GM23338 (cell line): ENCODE measurements around the gene LPAR4. TPM values are rescaled to one million over a fixed set of nuclear protein-coding genes. Genes with fewer than 3 reads are reported as not detected.

Source experiments
- ATAC-seq: fragments of 200-7000 bp; cut with Tn5 transposase; 3 replicates; pipeline ENCODE4 v1.9.1; 2020
- DNase-seq: peaks from one replicate; pipeline ENCODE4 v3.0.0-alpha.2; 2015; ENCODE audit warnings: low spot score
- H2AFZ ChIP-seq: fragments of 200-600 bp; sonication (generic); 2 replicates; pipeline ENCODE4 v1.8.0; 2016; ENCODE audit warnings: antibody characterized with exemption, mild to moderate bottlenecking, moderate library complexity
- H3F3A ChIP-seq: fragments of 200-600 bp; sonication (generic); replicated peaks from 2 replicates; pipeline ENCODE4 v1.8.0; 2017; ENCODE audit warnings: antibody characterized with exemption, mixed run types, low read depth
- H3K27ac ChIP-seq: fragments of 200-600 bp; sonication (generic); 2 replicates; pipeline ENCODE4 v1.6.1; 2016; ENCODE audit warnings: low read depth
- H3K27me3 ChIP-seq: fragments of 200-600 bp; sonication (generic); 2 replicates; pipeline ENCODE4 v1.8.0; 2016; ENCODE audit warnings: mild to moderate bottlenecking, mixed run types, moderate library complexity; ENCODE audit not compliant: insufficient read depth
- H3K36me3 ChIP-seq: fragments of 200-600 bp; sonication (generic); 2 replicates; pipeline ENCODE4 v1.8.0; 2016; ENCODE audit warnings: mild to moderate bottlenecking; ENCODE audit not compliant: insufficient read depth
- H3K4me1 ChIP-seq: fragments of 200-600 bp; sonication (generic); 2 replicates; pipeline ENCODE4 v1.8.0; 2016; ENCODE audit warnings: mild to moderate bottlenecking, moderate library complexity; ENCODE audit not compliant: insufficient read depth
- H3K4me2 ChIP-seq: fragments of 200-600 bp; sonication (generic); 2 replicates; pipeline ENCODE4 v1.7.1; 2017; ENCODE audit warnings: mixed run types
- H3K4me3 ChIP-seq: fragments of 200-600 bp; sonication (generic); 2 replicates; pipeline ENCODE4 v1.6.1; 2016; ENCODE audit warnings: mixed run types
- H3K79me2 ChIP-seq: fragments of 200-600 bp; sonication (generic); replicated peaks from 2 replicates; pipeline ENCODE4 v1.8.0; 2017; ENCODE audit warnings: mild to moderate bottlenecking; ENCODE audit not compliant: insufficient read depth
- H3K9me2 ChIP-seq: fragments of 200-600 bp; sonication (generic); 2 replicates; pipeline ENCODE4 v1.8.0; 2017; ENCODE audit not compliant: insufficient read depth
- H4K20me1 ChIP-seq: fragments of 200-600 bp; sonication (generic); replicated peaks from 2 replicates; pipeline ENCODE4 v1.8.0; 2017; ENCODE audit warnings: mild to moderate bottlenecking; ENCODE audit not compliant: insufficient read depth
- H3K27ac Mint-ChIP-seq: 2 replicates; pipeline ENCODE4 v1.8.0; 2020; ENCODE audit warnings: inconsistent platforms, mild to moderate bottlenecking, moderate library complexity, mixed read lengths
- H3K27me3 Mint-ChIP-seq: 3 replicates; pipeline ENCODE4 v1.8.0; 2022; ENCODE audit warnings: low read depth, mild to moderate bottlenecking, moderate library complexity, mixed read lengths, inconsistent platforms; ENCODE audit not compliant: insufficient read depth, poor library complexity
- H3K36me3 Mint-ChIP-seq: 3 replicates; pipeline ENCODE4 v1.8.0; 2021; ENCODE audit warnings: low read depth, mild to moderate bottlenecking, inconsistent platforms, moderate library complexity, mixed read lengths
- H3K4me1 Mint-ChIP-seq: 3 replicates; pipeline ENCODE4 v1.8.0; 2020; ENCODE audit warnings: mild to moderate bottlenecking, inconsistent platforms, mixed read lengths
- H3K4me3 Mint-ChIP-seq: 3 replicates; pipeline ENCODE4 v1.8.0; 2021; ENCODE audit warnings: moderate library complexity, mild to moderate bottlenecking, inconsistent platforms, mixed read lengths
- H3K9me3 Mint-ChIP-seq: 3 replicates; pipeline ENCODE4 v1.8.0; 2020; ENCODE audit warnings: moderate library complexity, mild to moderate bottlenecking, inconsistent platforms, mixed read lengths
- CREB1 ChIP-seq: fragments of 250-450 bp; sonication (Bioruptor Pico); IDR thresholded peaks from 2 replicates; pipeline ENCODE4 v1.5.0; 2020; ENCODE audit warnings: low read depth, mild to moderate bottlenecking, moderate library complexity
- EZH2 ChIP-seq: fragments of 200-600 bp; sonication (generic); IDR thresholded peaks from one replicate; pipeline ENCODE4 v1.8.0; 2017; ENCODE audit warnings: antibody characterized with exemption, mild to moderate bottlenecking, low read depth; ENCODE audit not compliant: unreplicated experiment
- EZH2phosphoT487 ChIP-seq: fragments of 200-600 bp; sonication (generic); IDR thresholded peaks from one replicate; pipeline ENCODE4 v1.8.1; 2018; ENCODE audit warnings: antibody characterized with exemption; ENCODE audit not compliant: unreplicated experiment
- JUNB ChIP-seq: IDR thresholded peaks from one replicate; pipeline ENCODE4 v1.6.1; 2016; ENCODE audit warnings: antibody characterized with exemption; ENCODE audit not compliant: unreplicated experiment
- STAT1 ChIP-seq: IDR thresholded peaks from one replicate; pipeline ENCODE4 v1.6.1; 2016; ENCODE audit warnings: antibody characterized with exemption; ENCODE audit not compliant: unreplicated experiment
- ZNF462 ChIP-seq: fragments of 250-450 bp; sonication (Bioruptor Pico); IDR thresholded peaks from 2 replicates; pipeline ENCODE4 v1.5.0; 2020; ENCODE audit warnings: mild to moderate bottlenecking, moderate library complexity
- polyA plus RNA-seq: library from polyadenylated mRNA; unstranded; fragments of >200 nt; fragmentation: Nextera tagmentation; extraction: Ambion mirVana; gene quantifications from 2 replicates; pipeline ENCODE4 v1.2.1, GENCODE V29; 2016
- total RNA-seq: library from RNA; depleted of rRNA; stranded (reverse); fragments of >200 nt; shearing (Covaris generic); gene quantifications from 2 replicates; pipeline ENCODE4 v1.2.3, GENCODE V29; 2014

The LPAR4 gene
- total and polyA plus RNA-seq, 2 experiments from 2014 or later = 14.1 to 14.9 TPM

- TF ChIP-seq EZH2phosphoT487 = no peak
These were observed 38.7 kb upstream of the LPAR4 start (continued) for GRCh38 chrX:78708816-78709215.

GRCh38 chrX:78710171-78710570 is 37.3 kb upstream of the LPAR4 start:
- H4K20me1 ChIP-seq = no peaks in the 10 kb centered on the region
- Mint-ChIP-seq H3K27me3 (peaks cover 2% of the 10 kb centered on the region), H3K4me1 (0 out of 3 replicates have a peak, but pooled peaks cover 2% of the 10 kb centered on the region), H3K27ac (no peak overlapping the region), H3K36me3 (no peaks in the 10 kb centered on the region; the same call in 2 of the 3 replicates), H3K9me3 (no peaks in the 10 kb centered on the region), H3K4me3 (no peak overlapping the region)
- H3K4me3 ChIP-seq = no peak overlapping the region
- no peaks in the 10 kb centered on the region for H3K4me1 ChIP-seq
- H3K36me3 ChIP-seq = no peaks in the 10 kb centered on the region
- TF ChIP-seq EZH2 = no peak
- TF ChIP-seq JUNB = no peak
- TF ChIP-seq CREB1 = no peak
- TF ChIP-seq EZH2phosphoT487 = no peak
- no peak for TF ChIP-seq ZNF462
- no peak for TF ChIP-seq STAT1
- H2AFZ ChIP-seq = no peak overlapping the region
- H3K79me2 ChIP-seq = no peaks in the 10 kb centered on the region
- H3K9me2 ChIP-seq = no peaks in the 10 kb centered on the region
- ATAC-seq = no peak
- no peaks in the 10 kb centered on the region for H3K27me3 ChIP-seq
- no peak for DNase-seq
- no peak overlapping the region for H3K27ac ChIP-seq
- H3K4me2 ChIP-seq = no peak overlapping the region
- H3F3A ChIP-seq = no peaks in the 10 kb centered on the region
